Astrocyte (in vitro differentiated cells and primary cell): ENCODE data around the gene FILIP1L.

Experiments used
- CTCF ChIP-seq: IDR thresholded peaks from 2 replicates; pipeline ENCODE4 v1.5.1; 2011; ENCODE audit warnings: low read depth, mild to moderate bottlenecking, inconsistent platforms, low read length, moderate library complexity; ENCODE audit not compliant: insufficient read depth
- EZH2 ChIP-seq: IDR thresholded peaks from 2 replicates; pipeline ENCODE4 v1.6.1; 2012; ENCODE audit warnings: mild to moderate bottlenecking, low read length, inconsistent platforms; ENCODE audit not compliant: insufficient read depth

- peak; percentile 87 for TF ChIP-seq CTCF
- no peak for TF ChIP-seq EZH2
Observed at GRCh38 chr3:99789011-99789721, 325.1 kb downstream of the FILIP1L start.
